Activated T-cell treated with anti-CD3 and anti-CD28 coated beads, Interleukin-2, amount 50 U/mL, for 1 hour (primary cell): ENCODE data around the gene MACROD2.

Experiments used
- DNase-seq: peaks from one replicate; pipeline ENCODE4 v3.0.0-alpha.2; 2020

Gene MACROD2

DNA sequence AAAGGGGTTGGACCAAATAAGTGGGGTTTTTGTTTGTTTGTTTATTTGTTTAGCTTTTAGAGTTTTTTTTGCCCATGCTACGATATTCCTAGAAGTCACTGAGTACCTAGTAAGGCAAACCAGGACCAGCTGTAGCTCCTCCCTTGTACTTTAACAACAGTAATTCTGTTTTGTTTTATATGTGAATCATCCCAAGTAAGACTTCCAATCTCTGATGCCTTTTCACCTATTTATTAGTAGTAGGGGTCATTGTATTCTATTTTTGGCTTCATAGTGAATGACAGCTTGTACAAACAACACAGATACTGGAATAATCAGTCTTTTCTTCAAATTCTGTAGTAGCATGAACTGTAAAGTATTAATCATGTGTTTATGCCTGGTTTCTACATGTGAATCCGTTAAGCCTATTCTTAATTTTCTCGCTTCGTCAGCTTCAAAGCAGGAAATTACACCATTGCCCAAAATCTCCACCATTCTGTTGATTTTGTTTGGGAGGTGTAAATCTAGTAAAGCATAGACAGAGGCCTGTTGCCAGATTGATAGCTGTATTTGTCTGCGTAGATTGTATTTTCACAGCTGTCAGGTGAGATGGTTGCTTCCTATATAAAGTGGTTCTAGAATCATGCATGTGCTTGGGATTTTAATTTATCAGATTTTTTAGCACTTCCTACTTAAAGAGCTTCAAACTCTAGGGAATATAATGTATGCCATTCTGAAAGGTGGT, 493.6 kb downstream of the MACROD2 start:
- DNase-seq: no peak

- no peak for DNase-seq
Measured at GRCh38 chr20:14489544-14489943, 494.2 kb downstream of the MACROD2 start.

- DNase-seq: no peak
Measured at GRCh38 chr20:14491436-14491835, 496.1 kb downstream of the MACROD2 start.

DNA sequence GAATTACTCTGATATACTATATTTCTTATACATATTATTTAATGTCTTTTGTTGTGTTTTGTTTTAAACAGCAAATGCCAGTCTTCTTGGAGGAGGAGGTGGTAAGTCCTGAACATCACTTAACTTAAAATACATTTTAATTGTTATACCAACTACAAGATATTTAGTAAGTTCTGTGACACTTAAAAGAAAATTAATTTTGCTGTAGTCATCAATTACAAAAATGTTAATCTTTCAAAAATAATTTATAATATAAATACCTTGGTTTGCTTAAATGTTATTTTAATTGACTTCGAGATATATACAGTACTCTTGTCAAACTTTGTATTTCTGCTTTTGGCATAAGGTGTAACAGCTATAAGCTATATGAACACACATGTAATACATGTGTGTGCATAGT, 498.1 kb downstream of the MACROD2 start:
- no peak for DNase-seq

DNA sequence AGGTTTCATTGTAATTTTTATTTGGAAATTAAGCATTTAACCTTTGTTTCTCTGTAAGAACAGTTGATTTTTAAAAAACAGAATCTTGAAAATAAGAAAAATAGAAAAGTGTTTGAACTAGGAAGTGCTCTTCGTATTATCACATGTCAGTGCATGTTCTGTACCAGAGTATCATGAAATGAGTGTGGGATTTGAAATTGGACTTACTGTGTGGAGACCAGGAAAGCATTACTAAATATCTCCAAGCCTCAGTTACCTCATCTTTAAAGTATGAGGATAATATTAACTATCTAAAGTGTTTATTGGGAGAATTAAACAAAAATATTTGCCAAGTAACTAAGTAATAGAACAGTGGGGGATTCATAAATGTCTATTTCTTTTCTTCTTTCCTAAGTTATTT, 499.0 kb downstream of the MACROD2 start:
- no peak for DNase-seq

GRCh38 chr20:14495066-14495465, 499.8 kb downstream of the MACROD2 start:
- no peak for DNase-seq

- no peak for DNase-seq
Measured at GRCh38 chr20:14497004-14497403, 501.7 kb downstream of the MACROD2 start.

GRCh38 chr20:14498772-14499171, 503.5 kb downstream of the MACROD2 start:
- no peak for DNase-seq

DNA sequence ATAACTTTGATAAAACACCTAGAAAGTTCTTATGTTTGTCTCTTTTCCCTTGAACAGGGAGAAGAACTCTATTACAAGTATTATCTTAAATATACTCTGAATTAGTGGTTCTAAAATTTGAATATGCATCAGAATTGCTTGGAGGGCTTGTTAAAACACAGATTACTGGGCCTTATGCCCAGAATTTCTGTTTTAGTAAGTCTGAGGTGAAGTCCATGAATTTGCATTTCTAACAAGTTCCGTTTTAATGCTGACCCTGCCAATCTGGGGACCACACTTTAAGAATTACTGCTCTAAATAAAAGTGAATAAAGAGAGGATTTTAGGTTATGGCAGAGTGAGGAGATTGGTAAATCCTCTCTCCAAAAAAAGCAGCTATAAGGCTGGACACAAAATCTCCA, 510.2 kb downstream of the MACROD2 start:
- no peak for DNase-seq

- DNase-seq: no peak
Measured at GRCh38 chr20:14507711-14508110, 512.4 kb downstream of the MACROD2 start.

GRCh38 chr20:14510341-14510740, 515.0 kb downstream of the MACROD2 start:
- DNase-seq: no peak

DNA sequence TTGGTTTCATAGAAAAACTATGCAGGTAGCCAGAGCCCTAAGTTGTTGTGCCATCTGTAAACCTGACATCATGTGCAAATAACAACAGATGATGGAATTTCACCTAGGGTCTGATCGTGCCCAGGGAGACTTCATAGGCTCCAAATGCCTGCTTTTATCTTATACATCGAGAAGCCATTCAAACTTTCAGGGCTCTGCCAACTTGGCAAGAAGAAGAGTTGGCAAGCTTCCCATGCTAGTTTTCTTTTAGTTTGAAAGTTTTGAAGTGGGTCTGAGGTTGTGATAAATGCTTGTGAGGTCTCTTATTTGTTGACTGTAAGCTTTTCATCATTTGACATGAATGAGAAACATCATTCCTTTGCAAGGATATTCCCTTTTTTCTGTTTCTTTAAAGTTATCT, 517.5 kb downstream of the MACROD2 start:
- no peak for DNase-seq

DNA sequence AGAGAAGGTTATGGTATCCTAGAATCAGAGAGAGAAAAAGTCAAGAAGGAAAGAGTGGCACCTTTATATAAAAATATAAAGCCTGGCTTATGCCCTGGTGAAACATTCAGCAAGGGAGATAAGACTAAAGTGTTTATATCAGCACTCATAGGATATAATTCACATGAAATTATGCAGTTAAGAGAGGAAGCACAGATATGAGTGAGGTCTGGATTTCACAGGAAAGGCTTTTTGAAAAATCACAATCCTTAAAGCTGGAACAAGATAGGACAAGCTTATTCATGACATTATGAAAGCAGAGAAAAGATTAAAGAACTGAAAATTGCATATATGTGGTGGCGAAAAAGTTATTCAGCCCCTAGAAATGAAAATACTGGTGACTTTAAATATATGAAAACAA, 523.3 kb downstream of the MACROD2 start:
- no peak for DNase-seq

DNA sequence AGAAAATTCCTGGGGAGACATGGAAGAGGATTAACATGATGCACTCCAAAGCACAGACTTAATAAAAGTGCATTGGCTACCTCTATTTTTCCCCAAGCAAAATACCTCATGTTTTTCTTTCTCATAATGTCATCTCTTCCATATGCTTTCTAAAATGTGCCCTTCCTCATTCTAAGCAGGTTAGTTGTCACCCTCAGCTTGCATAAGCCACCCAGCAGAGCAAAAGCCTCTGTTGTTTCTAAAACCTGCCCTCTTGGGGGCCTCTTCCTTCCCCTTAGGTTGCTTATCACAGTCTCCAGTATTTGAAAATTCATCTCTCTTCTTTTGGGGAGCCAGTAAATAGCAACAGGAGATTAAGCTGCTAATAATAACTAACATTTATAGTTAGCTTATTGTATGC, 525.7 kb downstream of the MACROD2 start:
- no peak for DNase-seq

DNA sequence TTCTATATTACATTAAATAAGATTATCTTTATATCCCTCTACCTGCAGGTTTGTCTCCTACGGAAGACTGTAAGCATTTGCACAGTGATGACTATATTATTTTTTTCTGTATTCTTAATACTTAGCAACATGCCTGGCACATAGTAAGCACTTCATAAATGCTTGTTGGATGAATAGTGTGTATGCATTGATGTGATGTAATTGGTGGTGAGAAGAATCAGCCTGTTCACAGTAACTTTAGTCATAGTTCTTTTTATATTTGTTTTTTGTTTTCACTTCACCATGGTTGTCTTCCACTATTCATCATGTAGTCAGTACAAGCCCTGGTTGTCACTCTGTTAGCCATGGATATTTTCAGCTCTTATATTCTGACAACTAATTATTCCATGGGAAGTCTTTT, 526.1 kb downstream of the MACROD2 start:
- DNase-seq: no peak

DNA sequence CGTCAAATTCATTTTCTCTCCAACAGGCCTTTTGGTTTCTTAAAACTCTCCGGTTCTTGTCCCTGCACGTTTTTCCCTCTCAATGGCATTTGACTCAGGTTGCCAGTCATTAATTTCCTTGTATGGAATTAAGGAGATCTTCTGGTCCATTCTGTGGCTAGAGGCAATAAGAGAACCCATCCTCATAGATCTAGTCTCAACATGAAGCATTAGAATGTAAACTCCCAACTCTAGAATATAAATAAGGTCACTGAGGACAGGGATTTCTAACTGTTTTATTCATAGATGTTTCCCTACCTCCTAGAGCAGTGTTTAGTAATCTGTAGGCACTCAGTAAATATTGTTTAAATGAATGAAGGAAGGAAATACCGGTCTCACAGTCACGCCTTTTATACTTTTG, 527.3 kb downstream of the MACROD2 start:
- no peak for DNase-seq

DNA sequence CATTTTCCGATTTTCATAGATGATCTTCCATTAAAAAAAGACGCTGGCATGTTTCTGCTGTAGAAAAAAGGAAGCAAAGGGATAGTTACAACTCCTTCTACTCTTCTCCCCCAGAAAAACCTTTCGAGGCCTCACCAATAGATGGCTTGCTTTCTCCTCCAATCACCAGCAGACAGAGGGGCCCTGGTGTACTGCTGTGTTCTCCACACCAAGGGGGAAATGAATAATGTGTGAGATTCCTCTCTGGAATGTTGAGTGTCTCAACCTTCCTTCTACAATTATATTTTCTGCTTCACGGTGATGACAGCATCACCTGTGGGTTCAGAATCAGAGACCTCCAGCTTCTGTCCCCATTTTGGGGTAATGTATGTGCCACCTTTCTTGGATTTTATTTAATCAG, 527.8 kb downstream of the MACROD2 start:
- no peak for DNase-seq

DNA sequence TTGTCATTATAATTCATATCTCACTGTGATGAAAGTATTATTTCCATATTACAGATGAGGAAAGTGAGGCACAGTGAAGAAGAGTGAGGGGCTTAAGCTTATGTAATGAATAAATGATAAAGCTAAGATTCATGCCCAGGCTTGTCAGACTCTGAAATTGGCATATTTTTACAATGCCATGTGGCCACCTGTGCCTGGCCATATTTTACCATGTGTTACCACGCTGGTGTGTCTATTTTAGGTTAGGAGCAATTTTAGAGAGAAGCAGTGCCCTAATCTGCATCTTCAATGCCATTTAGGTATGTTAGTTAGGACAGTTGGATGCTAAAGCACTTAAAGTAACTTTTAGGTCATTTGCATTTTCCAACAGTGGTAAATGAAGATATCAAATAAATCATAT, 530.1 kb downstream of the MACROD2 start:
- no peak for DNase-seq

DNA sequence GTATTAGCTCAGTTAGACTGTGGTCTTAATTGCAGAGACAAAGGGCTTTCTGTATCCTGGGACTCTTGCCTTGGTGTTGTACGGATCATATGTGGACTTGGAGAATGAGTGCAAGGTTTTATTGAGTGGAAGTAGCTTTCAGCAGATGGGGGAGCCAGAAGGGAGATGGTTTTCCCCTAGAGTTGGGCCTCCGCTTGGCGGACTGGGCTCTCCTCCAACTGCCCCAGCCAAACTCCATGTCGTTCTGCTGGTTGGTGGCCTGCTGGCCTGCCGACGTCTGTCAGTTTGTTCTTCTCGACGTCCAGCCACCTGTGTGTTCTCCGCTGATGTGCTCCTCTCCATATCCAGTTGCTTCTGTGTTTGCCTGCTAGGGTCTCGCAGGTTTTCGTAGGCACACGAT, 531.6 kb downstream of the MACROD2 start:
- no peak for DNase-seq

- no peak for DNase-seq
Measured at GRCh38 chr20:14531786-14532185, 536.5 kb downstream of the MACROD2 start.

GRCh38 chr20:14536738-14537137, 541.4 kb downstream of the MACROD2 start:
- no peak for DNase-seq

GRCh38 chr20:14538433-14538832, 543.1 kb downstream of the MACROD2 start:
- no peak for DNase-seq

DNA sequence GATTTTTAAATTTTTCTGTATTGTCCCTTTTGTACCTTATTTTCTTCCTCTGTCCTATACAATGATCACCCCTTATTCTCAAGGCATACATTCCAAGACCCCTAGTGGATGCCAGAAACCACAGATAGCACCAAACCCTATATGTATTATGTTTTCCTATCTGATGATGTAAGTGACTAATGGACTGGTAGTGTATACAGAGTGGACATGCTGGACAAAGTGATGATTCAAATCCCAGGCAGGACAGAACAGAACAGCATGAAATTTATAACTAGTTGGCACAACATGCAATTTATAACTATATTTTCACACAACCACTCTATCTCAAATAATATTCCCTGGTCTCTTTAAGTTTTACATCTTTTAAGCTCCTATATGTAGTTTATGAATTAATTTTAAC, 547.7 kb downstream of the MACROD2 start:
- DNase-seq: no peak

- no peak for DNase-seq
Measured at GRCh38 chr20:14544688-14545087, 549.4 kb downstream of the MACROD2 start.

- DNase-seq: no peak
Measured at GRCh38 chr20:14550655-14551054, 555.3 kb downstream of the MACROD2 start.
